ENCODE results near the gene ADGRD1. TPM values are rescaled to one million over a fixed set of nuclear protein-coding genes. Genes with fewer than 3 reads are reported as not detected.

Gene ADGRD1
- total RNA-seq, 4 donors from 2014 or later = 8.3 to 18.1 (median 12.5) TPM

GRCh38 chr12:131114942-131115584 is 161.4 kb downstream of the ADGRD1 start:
- no peak for DNase-seq
- in situ Hi-C loops (cut with MboI; ENCODE audit: low pct_ligation_motif_present in 1 of 4, low pct_unique_long_range_greater_than_20kb in 1 of 4, low sequenced_read_pairs in 3 of 4) = loop anchor here in 2 of 4 donors (25.0 kb wide), 1 partner anchor 203 kb away; no protein-coding TSS in a partner anchor
- Histone ChIP-seq H3K27ac (no peak overlapping the region), H3K9me3 (no peaks in the 10 kb centered on the region), H3K36me3 (no peaks in the 10 kb centered on the region), H3K27me3 (no peaks in the 10 kb centered on the region), H3K4me1 (no peaks in the 10 kb centered on the region), H3K4me3 (no peak overlapping the region)
- 70 to 74% methylated on average over 3 to 18 of the region's 18 CpGs for WGBS, 2 donors (ENCODE audit: low coverage in 1 of 2)
- intact Hi-C loops (cut with DNase I; ENCODE audit: low total_unique reads) = no loop called here
- TF ChIP-seq, protein P1, sequence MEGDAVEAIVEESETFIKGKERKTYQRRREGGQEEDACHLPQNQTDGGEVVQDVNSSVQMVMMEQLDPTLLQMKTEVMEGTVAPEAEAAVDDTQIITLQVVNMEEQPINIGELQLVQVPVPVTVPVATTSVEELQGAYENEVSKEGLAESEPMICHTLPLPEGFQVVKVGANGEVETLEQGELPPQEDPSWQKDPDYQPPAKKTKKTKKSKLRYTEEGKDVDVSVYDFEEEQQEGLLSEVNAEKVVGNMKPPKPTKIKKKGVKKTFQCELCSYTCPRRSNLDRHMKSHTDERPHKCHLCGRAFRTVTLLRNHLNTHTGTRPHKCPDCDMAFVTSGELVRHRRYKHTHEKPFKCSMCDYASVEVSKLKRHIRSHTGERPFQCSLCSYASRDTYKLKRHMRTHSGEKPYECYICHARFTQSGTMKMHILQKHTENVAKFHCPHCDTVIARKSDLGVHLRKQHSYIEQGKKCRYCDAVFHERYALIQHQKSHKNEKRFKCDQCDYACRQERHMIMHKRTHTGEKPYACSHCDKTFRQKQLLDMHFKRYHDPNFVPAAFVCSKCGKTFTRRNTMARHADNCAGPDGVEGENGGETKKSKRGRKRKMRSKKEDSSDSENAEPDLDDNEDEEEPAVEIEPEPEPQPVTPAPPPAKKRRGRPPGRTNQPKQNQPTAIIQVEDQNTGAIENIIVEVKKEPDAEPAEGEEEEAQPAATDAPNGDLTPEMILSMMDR (IDR thresholded peaks at IDR 0.05) = no peak
- TF ChIP-seq POLR2AphosphoS5 (IDR thresholded peaks at IDR 0.05) (no peak), POLR2A (IDR thresholded peaks at IDR 0.05) (no peak), EP300 (IDR thresholded peaks at IDR 0.05; ENCODE audit: low read depth) (no peak)

DNA sequence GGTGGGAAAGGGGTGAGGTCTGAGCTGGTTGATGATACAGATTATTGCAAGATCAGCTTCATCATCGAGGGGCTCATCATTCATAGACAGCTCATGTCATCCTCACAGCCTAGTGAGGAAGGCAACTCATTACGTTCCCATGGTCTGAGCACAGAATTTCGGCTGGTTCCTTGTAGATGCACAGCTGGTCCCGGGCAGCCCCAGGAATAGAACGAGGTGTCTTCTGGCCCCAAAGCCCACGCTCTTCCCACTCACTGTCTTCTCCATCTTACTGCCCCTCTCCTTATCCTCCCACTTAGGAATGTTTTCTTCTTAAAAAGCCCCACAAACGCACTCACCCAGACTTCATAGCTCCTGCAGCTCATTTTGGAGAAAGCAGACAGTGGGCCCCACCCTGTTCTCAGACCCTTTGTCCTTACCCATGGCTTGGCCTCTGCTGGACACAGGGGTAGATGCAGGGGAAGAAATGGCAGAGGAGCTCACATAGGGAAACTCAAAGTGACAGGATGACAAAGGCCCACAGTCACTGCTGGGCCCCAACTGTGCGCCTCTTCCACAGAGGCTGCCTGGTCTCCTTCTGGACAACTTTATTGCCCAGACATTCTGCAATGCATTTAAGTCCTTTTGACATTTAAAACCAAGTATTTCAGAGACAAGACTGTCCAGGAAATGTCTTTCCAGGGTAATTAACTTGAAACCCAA is 162.2 kb downstream of the ADGRD1 start:
- no peaks in the 10 kb centered on the region for H3K36me3 ChIP-seq
- in situ Hi-C loops (cut with MboI; ENCODE audit: low pct_ligation_motif_present in 1 of 4, low pct_unique_long_range_greater_than_20kb in 1 of 4, low sequenced_read_pairs in 3 of 4) = loop anchor here in 2 of 4 donors (25.0 kb wide), 1 partner anchor 204 kb away; no protein-coding TSS in a partner anchor
- TF ChIP-seq POLR2AphosphoS5 (IDR thresholded peaks at IDR 0.05) (no peak), EP300 (IDR thresholded peaks at IDR 0.05; ENCODE audit: low read depth) (no peak), POLR2A (IDR thresholded peaks at IDR 0.05) (no peak)
- TF ChIP-seq, protein P1 (IDR thresholded peaks at IDR 0.05) = no peak
- DNase-seq = no peak
- no peaks in the 10 kb centered on the region for H3K9me3 ChIP-seq
- no peak overlapping the region for H3K4me3 ChIP-seq
- WGBS, 2 donors (ENCODE audit: low coverage in 1 of 2) = 60 to 83% methylated on average over 1 to 8 of the region's 8 CpGs
- intact Hi-C loops (cut with DNase I; ENCODE audit: low total_unique reads) = no loop called here
- no peaks in the 10 kb centered on the region for H3K4me1 ChIP-seq
- peak overlapping the region in 1 of 4 donors; percentile 17 for H3K27ac ChIP-seq
- no peaks in the 10 kb centered on the region for H3K27me3 ChIP-seq

- Histone ChIP-seq H3K4me1 (no peaks in the 10 kb centered on the region), H3K27ac (peak overlapping the region in 1 of 4 donors; percentile 17), H3K4me3 (no peak overlapping the region), H3K27me3 (no peaks in the 10 kb centered on the region), H3K36me3 (no peaks in the 10 kb centered on the region), H3K9me3 (no peaks in the 10 kb centered on the region)
- 32 to 47% methylated on average over 4 to 15 of the region's 15 CpGs for whole genome bisulfite sequencing, 2 donors (ENCODE audit: low coverage in 1 of 2)
- no peak for DNase-seq
- TF ChIP-seq, protein P1 (IDR thresholded peaks at IDR 0.05) = peak in 1 of 5 experiments; percentile 15
- TF ChIP-seq POLR2A (IDR thresholded peaks at IDR 0.05) = no peak
- intact Hi-C loops (cut with DNase I; ENCODE audit: low total_unique reads) (no loop called here), in situ Hi-C loops (cut with MboI; ENCODE audit: low pct_ligation_motif_present in 1 of 4, low pct_unique_long_range_greater_than_20kb in 1 of 4, low sequenced_read_pairs in 3 of 4) (loop anchor here in 2 of 4 donors (25.0 kb wide), 1 partner anchor 204 kb away; no protein-coding TSS in a partner anchor)
Observed at GRCh38 chr12:131116468-131117117, 162.9 kb downstream of the ADGRD1 start.
